GM12878 (cell line): ENCODE measurements around the gene ERC2. TPM values are rescaled to one million over a fixed set of nuclear protein-coding genes. Genes with fewer than 3 reads are reported as not detected.

Source experiments
- ATAC-seq: fragments of 200-7000 bp; cut with Tn5 transposase; 3 replicates; pipeline ENCODE4 v1.9.1; 2020; ENCODE audit warnings: mild to moderate bottlenecking, moderate library complexity
- BruUV-seq: library from RNA; stranded (reverse); fragments of 400-500 nt; replicated peaks from 2 replicates; lab custom pipeline; 2021; lab: Mats Ljungman, UMichigan
- CTCF ChIA-PET: fragments of 300-600 bp; sonication (Branson Sonifier 250); formaldehyde crosslinking; extraction: SDS; loops from one replicate; lab custom pipeline; 2021; ENCODE audit warnings: inconsistent platforms; lab: Yijun Ruan, JAX
- POLR2A ChIA-PET: fragments of 350-600 bp; formaldehyde crosslinking; extraction: SDS; loops from one replicate; lab custom pipeline; 2021; ENCODE audit warnings: inconsistent platforms; lab: Charles Lee
- RAD21 ChIA-PET: fragments of 300-600 bp; sonication (Branson Sonifier 250); formaldehyde crosslinking; loops from one replicate; lab custom pipeline; 2023; ENCODE audit warnings: antibody characterized with exemption; ENCODE audit not compliant: unreplicated experiment; lab: Charles Lee
- SMC1A ChIA-PET: fragments of 300-600 bp; sonication (Branson Sonifier 250); formaldehyde crosslinking; loops from one replicate; lab custom pipeline; 2023; ENCODE audit not compliant: unreplicated experiment, uncharacterized antibody; lab: Charles Lee
- DNase-seq: peaks from one replicate; pipeline ENCODE4 v3.0.0-alpha.2; 2011; ENCODE audit warnings: low read depth, low spot score
- FAIRE-seq: peaks from 3 replicates; lab custom pipeline; 2011; peaks lifted over from hg19 to GRCh38; lab: Jason Lieb, UNC
- H2AFZ ChIP-seq: 2 replicates; pipeline ENCODE4 v1.6.0; 2011; ENCODE audit warnings: low read depth, low read length, control low read depth; ENCODE audit not compliant: control insufficient read depth
- H3K27ac ChIP-seq: 2 replicates; pipeline ENCODE4 v1.5.1; 2011; ENCODE audit warnings: control low read depth; ENCODE audit not compliant: control insufficient read depth, insufficient read depth
- H3K27me3 ChIP-seq, 2 experiments: replicated peaks in 1 of 2; 2 replicates each; pipeline versions ENCODE4 v1.6.0 to v1.6.1; 2011; ENCODE audit warnings: low read length in 1 of 2; ENCODE audit not compliant: control insufficient read depth in 2 of 2, insufficient read depth in 2 of 2
- H3K36me3 ChIP-seq, 2 experiments: 2 replicates each; pipeline ENCODE4 v1.5.1; 2011; ENCODE audit warnings: low read length in 1 of 2; ENCODE audit not compliant: control insufficient read depth in 2 of 2, insufficient read depth in 2 of 2
- H3K4me1 ChIP-seq: 2 replicates; pipeline ENCODE4 v1.6.1; 2011; ENCODE audit warnings: mild to moderate bottlenecking, low read length, moderate library complexity, mixed read lengths; ENCODE audit not compliant: control insufficient read depth, insufficient read depth
- H3K4me2 ChIP-seq: 2 replicates; pipeline ENCODE4 v1.6.0; 2011; ENCODE audit warnings: control low read depth; ENCODE audit not compliant: control insufficient read depth, insufficient read depth
- H3K4me3 ChIP-seq: fragments of 200-600 bp; sonication (generic); 2 replicates; pipeline ENCODE4 v1.5.1; 2016
- H3K79me2 ChIP-seq: 2 replicates; pipeline ENCODE4 v1.6.0; 2011; ENCODE audit warnings: low read length; ENCODE audit not compliant: control insufficient read depth, insufficient read depth
- H3K9ac ChIP-seq: 2 replicates; pipeline ENCODE4 v1.8.0; 2011; ENCODE audit warnings: low read length, control low read depth, mixed read lengths; ENCODE audit not compliant: control insufficient read depth, insufficient read depth
- H3K9me3 ChIP-seq: replicated peaks from 3 replicates; pipeline ENCODE4 v1.5.1; 2011; ENCODE audit warnings: mild to moderate bottlenecking, low read length; ENCODE audit not compliant: control insufficient read depth, insufficient read depth
- H4K20me1 ChIP-seq: 2 replicates; pipeline ENCODE4 v1.6.0; 2011; ENCODE audit not compliant: control insufficient read depth, insufficient read depth
- STAT1 ChIP-seq: fragments of 450-650 bp; conservative IDR thresholded peaks from 2 replicates; pipeline ENCODE4 v1.6.1; 2014; ENCODE audit warnings: antibody characterized with exemption, mild to moderate bottlenecking
- WGBS: methylation state at CpG from one replicate; pipeline ENCODE4 v1.1.6; 2016; ENCODE audit warnings: low lambda C conversion rate; ENCODE audit not compliant: insufficient replicate concordance, insufficient coverage; ENCODE audit errors: missing lambda C conversion rate; 5-methylcytosine and 5-hydroxymethylcytosine counted together
- in situ Hi-C: fragments of 300-500 bp; cut with MboI; formaldehyde crosslinking; loops from 9 replicates; pipeline ENCODE4 v1.14.3; 2018; ENCODE audit warnings: mixed read lengths
- intact Hi-C: fragments of 100-400 bp; cut with micrococcal nuclease; formaldehyde crosslinking; loops from one replicate; pipeline ENCODE4 v1.14.2; 2022; ENCODE audit not compliant: unreplicated experiment
- polyA plus RNA-seq, 11 experiments: library from polyadenylated mRNA; depleted of rRNA in 4 of 11; unstranded in 6 of 11; stranded (reverse) in 5 of 11; fragments of >200 nt; fragmentation: Nextera tagmentation in 4 of 11; fragmentation: Illumina TruSeq in 1 of 11; extraction: Ambion mirVana in 4 of 11; extraction: Trizol in 1 of 11; gene quantifications; 1 replicate in 1 of 11; 2 replicates in 10 of 11; pipeline versions ENCODE4 v1.2.1 to v1.2.3, GENCODE V29; 2011 to 2016; ENCODE audit warnings: inconsistent platforms in 2 of 11, missing spikeins in 2 of 11, low read depth in 1 of 11
- total RNA-seq, 4 experiments: library from RNA; depleted of rRNA in 3 of 4; stranded (reverse); fragments of >200 nt in 3 of 4; fragmentation: Illumina TruSeq in 1 of 4; extraction: Trizol in 1 of 4; gene quantifications; 2 replicates each; pipeline versions ENCODE4 v1.2.1 to v1.2.3, GENCODE V29; 2013 to 2021
- TF ChIP-seq, protein P1 (sequence below): fragments of 450-650 bp; formaldehyde crosslinking; IDR thresholded peaks from 2 replicates; pipeline ENCODE4 v1.4.0; 2022; ENCODE audit warnings: mild to moderate bottlenecking, moderate library complexity

The ERC2 gene
- total and polyA plus RNA-seq, 10 of the 15 experiments (the other 5 are each of a cell fraction or from before 2014, with no cell fraction given): 0.06 to 1.4 (median 0.12) TPM; not detected in 3

DNA sequence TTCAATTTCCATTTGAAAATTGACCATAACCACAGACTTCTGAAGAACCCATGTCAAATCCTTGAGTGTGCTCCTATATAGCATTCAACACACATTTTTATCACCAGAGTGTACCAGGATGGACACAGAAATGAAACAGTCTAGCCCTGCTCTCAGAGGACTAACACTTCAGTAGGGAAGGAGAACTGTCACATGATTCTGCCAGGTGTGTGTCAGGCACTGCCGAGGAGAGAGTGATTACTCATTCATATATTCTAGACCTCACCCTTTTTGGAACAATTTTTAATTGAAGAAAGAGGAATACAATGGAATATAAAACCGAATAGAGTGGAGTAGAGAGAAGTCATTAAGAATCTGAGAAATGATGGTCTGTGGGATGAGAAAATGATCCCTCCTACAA lies 125.8 kb downstream of the ERC2 start:
- intact Hi-C loops: loop anchor here (5.0 kb wide), 1 partner anchor 150 kb away; no protein-coding TSS in a partner anchor
- TF ChIP-seq, protein P1, sequence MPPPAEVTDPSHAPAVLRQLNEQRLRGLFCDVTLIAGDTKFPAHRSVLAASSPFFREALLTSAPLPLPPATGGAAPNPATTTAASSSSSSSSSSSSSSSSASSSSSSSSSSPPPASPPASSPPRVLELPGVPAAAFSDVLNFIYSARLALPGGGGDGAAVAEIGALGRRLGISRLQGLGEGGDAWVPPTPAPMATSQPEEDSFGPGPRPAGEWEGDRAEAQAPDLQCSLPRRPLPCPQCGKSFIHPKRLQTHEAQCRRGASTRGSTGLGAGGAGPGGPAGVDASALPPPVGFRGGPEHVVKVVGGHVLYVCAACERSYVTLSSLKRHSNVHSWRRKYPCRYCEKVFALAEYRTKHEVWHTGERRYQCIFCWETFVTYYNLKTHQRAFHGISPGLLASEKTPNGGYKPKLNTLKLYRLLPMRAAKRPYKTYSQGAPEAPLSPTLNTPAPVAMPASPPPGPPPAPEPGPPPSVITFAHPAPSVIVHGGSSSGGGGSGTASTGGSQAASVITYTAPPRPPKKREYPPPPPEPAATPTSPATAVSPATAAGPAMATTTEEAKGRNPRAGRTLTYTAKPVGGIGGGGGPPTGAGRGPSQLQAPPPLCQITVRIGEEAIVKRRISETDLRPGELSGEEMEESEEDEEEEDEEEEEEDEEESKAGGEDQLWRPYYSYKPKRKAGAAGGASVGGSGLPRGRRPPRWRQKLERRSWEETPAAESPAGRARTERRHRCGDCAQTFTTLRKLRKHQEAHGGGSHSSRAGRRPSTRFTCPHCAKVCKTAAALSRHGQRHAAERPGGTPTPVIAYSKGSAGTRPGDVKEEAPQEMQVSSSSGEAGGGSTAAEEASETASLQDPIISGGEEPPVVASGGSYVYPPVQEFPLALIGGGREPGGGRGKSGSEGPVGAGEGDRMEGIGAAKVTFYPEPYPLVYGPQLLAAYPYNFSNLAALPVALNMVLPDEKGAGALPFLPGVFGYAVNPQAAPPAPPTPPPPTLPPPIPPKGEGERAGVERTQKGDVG (CRISPR knock-in tag): no peak
- no peak for TF ChIP-seq STAT1
- Histone ChIP-seq H3K9me3 (no peaks in the 10 kb centered on the region), H3K4me1 (no peaks in the 10 kb centered on the region), H3K4me2 (no peak overlapping the region), H2AFZ (no peak overlapping the region), H3K79me2 (no peaks in the 10 kb centered on the region), H3K4me3 (no peak overlapping the region), H4K20me1 (no peaks in the 10 kb centered on the region), H3K27ac (no peak overlapping the region), H3K36me3 (no peaks in the 10 kb centered on the region), H3K9ac (no peak overlapping the region), H3K27me3 (peaks cover 1 to 3% of the 10 kb centered on the region in 2 experiments; a peak in 1 of 4 replicates)
- in situ Hi-C loops: loop anchor here (5.0 kb wide), 1 partner anchor 105 kb away; no protein-coding TSS in a partner anchor
- ATAC-seq (no peak), DNase-seq (no peak), FAIRE-seq (no peak)
- no TSS peak for BruUV-seq
- POLR2A ChIA-PET: no interaction called here
- RAD21 ChIA-PET: no interaction called here
- WGBS: 3% methylated on average over 2 of the region's 2 CpGs
- CTCF ChIA-PET: interaction anchor here (0.6 to 6.6 kb wide), 4 partner anchors 11 to 648 kb away, joined by 3 to 57 read pairs (median 4); no protein-coding TSS in a partner anchor
- SMC1A ChIA-PET: interaction anchor here (0.6 to 2.1 kb wide), 3 partner anchors 21 to 104 kb away, joined by 3 to 9 read pairs (median 4); no protein-coding TSS in a partner anchor
